Loucy (cell line): Measurements from ENCODE around the gene SPATS2.
A peak's percentile ranks its signal among the peaks of the same experiment; 100 is the strongest.

Experiments used
- H2AFZ ChIP-seq: fragments of 200-600 bp; sonication (generic); 2 replicates; pipeline ENCODE4 v1.6.0; 2016; ENCODE audit warnings: antibody characterized with exemption, mild to moderate bottlenecking, low read length, moderate library complexity
- H3F3A ChIP-seq: fragments of 200-600 bp; 2 replicates; pipeline ENCODE4 v1.6.0; 2016; ENCODE audit warnings: antibody characterized with exemption, low read depth, mild to moderate bottlenecking
- H3K27me3 ChIP-seq: fragments of 200-600 bp; sonication (generic); 2 replicates; pipeline ENCODE4 v1.6.1; 2014; ENCODE audit warnings: low read length, mild to moderate bottlenecking; ENCODE audit not compliant: insufficient read depth, poor library complexity, severe bottlenecking
- H3K36me3 ChIP-seq: fragments of 200-600 bp; sonication (generic); 2 replicates; pipeline ENCODE4 v1.6.1; 2016; ENCODE audit warnings: low read length; ENCODE audit not compliant: insufficient read depth
- H3K4me1 ChIP-seq: fragments of 200-600 bp; sonication (generic); 2 replicates; pipeline ENCODE4 v1.5.1; 2014; ENCODE audit warnings: low read length, mild to moderate bottlenecking; ENCODE audit not compliant: insufficient read depth, poor library complexity, severe bottlenecking
- H3K4me2 ChIP-seq: fragments of 200-600 bp; sonication (generic); 2 replicates; pipeline ENCODE4 v1.6.0; 2014; ENCODE audit warnings: antibody characterized with exemption, low read length, low read depth, mild to moderate bottlenecking; ENCODE audit not compliant: poor library complexity, severe bottlenecking
- H3K4me3 ChIP-seq: fragments of 200-600 bp; sonication (generic); 2 replicates; pipeline ENCODE4 v1.5.1; 2014; ENCODE audit warnings: low read length, mild to moderate bottlenecking, mixed read lengths; ENCODE audit not compliant: poor library complexity, severe bottlenecking
- H3K79me2 ChIP-seq: fragments of 200-600 bp; sonication (generic); 2 replicates; pipeline ENCODE4 v1.6.1; 2014; ENCODE audit warnings: low read length; ENCODE audit not compliant: insufficient read depth
- H3K9ac ChIP-seq: fragments of 200-600 bp; sonication (generic); 2 replicates; pipeline ENCODE4 v1.6.0; 2014; ENCODE audit warnings: mild to moderate bottlenecking, low read depth, low read length, moderate library complexity; ENCODE audit not compliant: poor library complexity, severe bottlenecking
- H3K9me2 ChIP-seq: fragments of 200-600 bp; sonication (generic); replicated peaks from 2 replicates; pipeline ENCODE4 v1.6.1; 2016; ENCODE audit warnings: low read depth, low read length, mixed read lengths
- H3K9me3 ChIP-seq: fragments of 200-600 bp; sonication (generic); 2 replicates; pipeline ENCODE4 v1.6.1; 2014; ENCODE audit warnings: mild to moderate bottlenecking, antibody characterized with exemption, low read length, low read depth; ENCODE audit not compliant: insufficient read depth
- H4K20me1 ChIP-seq: fragments of 200-600 bp; sonication (generic); 2 replicates; pipeline ENCODE4 v1.6.0; 2014; ENCODE audit warnings: antibody characterized with exemption, low read length, mild to moderate bottlenecking; ENCODE audit not compliant: insufficient read depth, poor library complexity, severe bottlenecking
- EZH2phosphoT487 ChIP-seq: fragments of 200-600 bp; IDR thresholded peaks from 2 replicates; pipeline ENCODE4 v1.6.1; 2018; ENCODE audit warnings: antibody characterized with exemption, mild to moderate bottlenecking, moderate library complexity, borderline replicate concordance
- TF ChIP-seq, protein P1 (sequence below): fragments of 200-600 bp; sonication (generic); conservative IDR thresholded peaks from 2 replicates; pipeline ENCODE4 v1.5.1; 2014; ENCODE audit warnings: mild to moderate bottlenecking, antibody characterized with exemption, low read length

Gene SPATS2

DNA sequence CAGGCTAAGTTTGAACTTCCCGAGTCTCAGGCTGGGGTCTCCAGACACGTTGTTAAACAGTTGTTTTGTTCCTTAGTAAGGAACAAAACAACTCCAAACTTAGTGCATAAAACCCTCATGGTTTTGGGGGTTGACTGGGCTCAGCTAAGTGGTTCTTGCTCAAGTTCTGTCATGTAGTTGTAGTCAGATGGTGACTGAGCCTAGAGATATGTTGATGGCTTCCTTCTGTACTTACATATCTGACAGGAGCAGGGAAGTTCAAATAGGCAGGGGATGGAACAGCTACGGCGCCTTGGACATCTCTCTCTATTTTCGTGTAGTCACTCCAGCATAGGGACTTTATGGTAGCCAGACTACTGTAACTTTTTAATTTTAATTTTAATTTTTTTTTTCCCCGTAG lies 45.7 kb downstream of the SPATS2 start:
- TF ChIP-seq, protein P1, sequence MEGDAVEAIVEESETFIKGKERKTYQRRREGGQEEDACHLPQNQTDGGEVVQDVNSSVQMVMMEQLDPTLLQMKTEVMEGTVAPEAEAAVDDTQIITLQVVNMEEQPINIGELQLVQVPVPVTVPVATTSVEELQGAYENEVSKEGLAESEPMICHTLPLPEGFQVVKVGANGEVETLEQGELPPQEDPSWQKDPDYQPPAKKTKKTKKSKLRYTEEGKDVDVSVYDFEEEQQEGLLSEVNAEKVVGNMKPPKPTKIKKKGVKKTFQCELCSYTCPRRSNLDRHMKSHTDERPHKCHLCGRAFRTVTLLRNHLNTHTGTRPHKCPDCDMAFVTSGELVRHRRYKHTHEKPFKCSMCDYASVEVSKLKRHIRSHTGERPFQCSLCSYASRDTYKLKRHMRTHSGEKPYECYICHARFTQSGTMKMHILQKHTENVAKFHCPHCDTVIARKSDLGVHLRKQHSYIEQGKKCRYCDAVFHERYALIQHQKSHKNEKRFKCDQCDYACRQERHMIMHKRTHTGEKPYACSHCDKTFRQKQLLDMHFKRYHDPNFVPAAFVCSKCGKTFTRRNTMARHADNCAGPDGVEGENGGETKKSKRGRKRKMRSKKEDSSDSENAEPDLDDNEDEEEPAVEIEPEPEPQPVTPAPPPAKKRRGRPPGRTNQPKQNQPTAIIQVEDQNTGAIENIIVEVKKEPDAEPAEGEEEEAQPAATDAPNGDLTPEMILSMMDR = no peak
- no peak overlapping the region for H3K4me3 ChIP-seq
- no peaks in the 10 kb centered on the region for H3K9me2 ChIP-seq
- H3K4me1 ChIP-seq = peaks cover 62% of the 10 kb centered on the region
- H3K79me2 ChIP-seq = peaks cover 52% of the 10 kb centered on the region
- H3K9me3 ChIP-seq = no peaks in the 10 kb centered on the region
- H3F3A ChIP-seq = peaks cover 16% of the 10 kb centered on the region
- H3K4me2 ChIP-seq = no peak overlapping the region
- H4K20me1 ChIP-seq = no peaks in the 10 kb centered on the region
- H2AFZ ChIP-seq = no peak overlapping the region
- H3K36me3 ChIP-seq = peaks cover 3% of the 10 kb centered on the region; the same call in 1 of the 2 replicates
- H3K9ac ChIP-seq = no peak overlapping the region
- no peaks in the 10 kb centered on the region for H3K27me3 ChIP-seq

DNA sequence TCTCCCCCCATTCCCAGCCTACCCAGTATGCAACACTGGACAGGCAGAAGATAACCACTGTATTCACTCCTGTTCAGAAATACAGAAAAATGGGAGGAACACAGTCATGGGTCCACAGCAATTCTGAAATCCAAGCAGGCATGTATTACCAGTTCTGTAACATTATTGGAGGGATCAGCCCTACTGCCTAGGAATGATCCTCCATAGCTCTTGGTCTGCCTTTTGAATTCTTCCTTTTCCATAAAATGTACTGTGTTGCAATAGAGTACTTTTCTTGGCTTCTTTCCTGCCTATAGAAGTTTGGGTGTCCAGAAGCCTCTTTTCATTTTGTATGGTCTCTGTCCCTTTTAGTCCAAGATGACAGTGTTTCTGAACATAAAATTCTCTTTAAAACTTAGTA lies 46.5 kb downstream of the SPATS2 start:
- peaks cover 16% of the 10 kb centered on the region for H3F3A ChIP-seq
- no peaks in the 10 kb centered on the region for H3K9me3 ChIP-seq
- TF ChIP-seq, protein P1 = no peak
- TF ChIP-seq EZH2phosphoT487 = no peak
- no peaks in the 10 kb centered on the region for H3K27me3 ChIP-seq
- H3K79me2 ChIP-seq = peaks cover 54% of the 10 kb centered on the region
- peak overlapping the region; percentile 77 for H3K4me2 ChIP-seq
- H3K4me1 ChIP-seq = peaks cover 62% of the 10 kb centered on the region
- H3K9me2 ChIP-seq = no peaks in the 10 kb centered on the region
- no peak overlapping the region for H2AFZ ChIP-seq
- no peak overlapping the region for H3K4me3 ChIP-seq
- peak overlapping the region; percentile 59 for H3K9ac ChIP-seq
- peaks cover 1% of the 10 kb centered on the region; the same call in 1 of the 2 replicates for H3K36me3 ChIP-seq
- no peaks in the 10 kb centered on the region for H4K20me1 ChIP-seq

DNA sequence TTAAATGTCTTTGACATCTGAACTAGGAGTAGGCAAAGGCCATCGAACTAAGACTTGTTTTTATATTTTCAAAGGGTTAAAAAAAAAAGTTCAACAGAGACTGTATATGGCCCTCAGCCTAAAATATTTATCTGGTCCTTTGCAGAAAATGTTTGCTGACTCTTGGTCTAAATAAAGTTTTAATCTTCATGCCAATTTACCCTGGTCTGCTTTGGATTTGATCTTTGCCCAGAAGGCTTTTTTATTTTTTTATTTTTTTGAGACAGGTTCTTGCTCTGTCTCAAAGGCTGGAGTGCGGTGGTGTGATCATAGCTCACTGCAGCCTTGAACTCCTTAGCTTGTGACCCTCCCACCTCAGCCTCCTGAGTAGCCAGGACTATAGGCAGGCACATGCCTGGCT lies 47.1 kb downstream of the SPATS2 start:
- Histone ChIP-seq H3K9me2 (no peaks in the 10 kb centered on the region), H3F3A (peaks cover 16% of the 10 kb centered on the region), H3K4me3 (no peak overlapping the region), H3K27me3 (no peaks in the 10 kb centered on the region), H3K9me3 (no peaks in the 10 kb centered on the region), H4K20me1 (no peaks in the 10 kb centered on the region), H3K4me1 (peaks cover 67% of the 10 kb centered on the region), H3K79me2 (peaks cover 57% of the 10 kb centered on the region), H3K4me2 (peak overlapping the region; percentile 77), H3K36me3 (no peaks in the 10 kb centered on the region), H2AFZ (no peak overlapping the region), H3K9ac (peak overlapping the region; percentile 59)
- TF ChIP-seq, protein P1 = no peak
- no peak for TF ChIP-seq EZH2phosphoT487
